ENCODE results near the gene SERINC5.

SERINC5 gene

GRCh38 chr5:80170117-80170535 lies 85.7 kb downstream of the SERINC5 start:
- Histone ChIP-seq H3K27me3 (ENCODE audit: insufficient read depth, poor library complexity, severe bottlenecking) (no peaks in the 10 kb centered on the region), H3K4me3 (ENCODE audit: severe bottlenecking) (no peak overlapping the region), H3K9me3 (ENCODE audit: severe bottlenecking) (no peaks in the 10 kb centered on the region), H3K27ac (ENCODE audit: poor library complexity, severe bottlenecking) (no peak overlapping the region), H3K36me3 (ENCODE audit: low read depth) (peaks cover 8% of the 10 kb centered on the region), H3K4me1 (ENCODE audit: insufficient read depth, poor library complexity, severe bottlenecking) (no peaks in the 10 kb centered on the region)
- ATAC-seq (ENCODE audit: low read depth): no peak
- no peak for DNase-seq (ENCODE audit: low spot score)
- no peak for TF ChIP-seq CTCF (IDR thresholded peaks at IDR 0.05; ENCODE audit: poor library complexity, severe bottlenecking)

- H3K4me1 ChIP-seq (ENCODE audit: insufficient read depth, poor library complexity, severe bottlenecking): no peaks in the 10 kb centered on the region
- DNase-seq (ENCODE audit: low spot score) (no peak), ATAC-seq (ENCODE audit: low read depth) (no peak)
- no peaks in the 10 kb centered on the region for H3K9me3 ChIP-seq (ENCODE audit: severe bottlenecking)
- H3K36me3 ChIP-seq (ENCODE audit: low read depth): peaks cover 9% of the 10 kb centered on the region
- no peaks in the 10 kb centered on the region for H3K27me3 ChIP-seq (ENCODE audit: insufficient read depth, poor library complexity, severe bottlenecking)
- no peak overlapping the region for H3K27ac ChIP-seq (ENCODE audit: poor library complexity, severe bottlenecking)
- no peak for TF ChIP-seq CTCF (IDR thresholded peaks at IDR 0.05; ENCODE audit: poor library complexity, severe bottlenecking)
- H3K4me3 ChIP-seq (ENCODE audit: severe bottlenecking): no peak overlapping the region
Observed at GRCh38 chr5:80168388-80169028, 87.3 kb downstream of the SERINC5 start.

GRCh38 chr5:80165452-80165851 lies 90.4 kb downstream of the SERINC5 start:
- Histone ChIP-seq H3K4me3 (ENCODE audit: severe bottlenecking) (no peak overlapping the region), H3K27ac (ENCODE audit: poor library complexity, severe bottlenecking) (no peak overlapping the region), H3K9me3 (ENCODE audit: severe bottlenecking) (no peaks in the 10 kb centered on the region), H3K27me3 (ENCODE audit: insufficient read depth, poor library complexity, severe bottlenecking) (no peaks in the 10 kb centered on the region), H3K36me3 (ENCODE audit: low read depth) (peaks cover 9% of the 10 kb centered on the region), H3K4me1 (ENCODE audit: insufficient read depth, poor library complexity, severe bottlenecking) (no peaks in the 10 kb centered on the region)
- no peak for DNase-seq (ENCODE audit: low spot score)
- no peak for ATAC-seq (ENCODE audit: low read depth)
- TF ChIP-seq CTCF (IDR thresholded peaks at IDR 0.05; ENCODE audit: poor library complexity, severe bottlenecking): no peak

- no peak overlapping the region for H3K4me3 ChIP-seq (ENCODE audit: severe bottlenecking)
- ATAC-seq (ENCODE audit: low read depth): no peak
- H3K4me1 ChIP-seq (ENCODE audit: insufficient read depth, poor library complexity, severe bottlenecking): no peaks in the 10 kb centered on the region
Observed at GRCh38 chr5:80161165-80161564, 94.7 kb downstream of the SERINC5 start.

More at GRCh38 chr5:80161165-80161564, 94.7 kb downstream of the SERINC5 start:
- peaks cover 9% of the 10 kb centered on the region for H3K36me3 ChIP-seq (ENCODE audit: low read depth)
- DNase-seq (ENCODE audit: low spot score): no peak
- no peak for TF ChIP-seq CTCF (IDR thresholded peaks at IDR 0.05; ENCODE audit: poor library complexity, severe bottlenecking)
- H3K9me3 ChIP-seq (ENCODE audit: severe bottlenecking): no peaks in the 10 kb centered on the region
- H3K27me3 ChIP-seq (ENCODE audit: insufficient read depth, poor library complexity, severe bottlenecking): no peaks in the 10 kb centered on the region
- no peak overlapping the region for H3K27ac ChIP-seq (ENCODE audit: poor library complexity, severe bottlenecking)
